DND-41 (cell line): ENCODE measurements around the gene SLC11A2.

Source experiments
- EZH2 ChIP-seq: IDR thresholded peaks from 3 replicates; pipeline ENCODE4 v1.6.1; 2012; ENCODE audit warnings: borderline replicate concordance, low read depth, mild to moderate bottlenecking, moderate library complexity, low read length, inconsistent platforms; ENCODE audit not compliant: severe bottlenecking
- TF ChIP-seq, protein P1 (sequence below): IDR thresholded peaks from 2 replicates; pipeline ENCODE4 v1.5.1; 2012; ENCODE audit warnings: borderline replicate concordance, low read length, moderate library complexity, mild to moderate bottlenecking; ENCODE audit not compliant: poor library complexity, severe bottlenecking; ENCODE audit errors: extremely low read depth

DNA sequence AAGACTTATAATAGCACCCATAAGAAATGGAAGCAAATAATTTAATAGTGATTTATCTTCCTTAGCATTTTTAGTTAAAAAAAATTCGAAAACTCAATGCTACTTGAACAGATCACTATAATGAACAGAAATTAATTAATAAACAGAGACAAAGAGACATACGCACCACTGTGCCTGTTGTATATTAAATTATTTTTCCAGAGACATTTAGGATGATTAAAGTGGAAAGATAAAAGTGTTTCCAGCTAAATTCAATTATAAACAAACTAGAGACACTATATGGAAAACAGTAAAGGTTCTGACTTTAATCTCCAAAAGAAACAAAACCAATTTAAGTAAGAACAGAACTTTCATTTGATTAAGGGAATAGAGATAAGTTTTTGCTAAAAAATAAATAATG, 70.5 kb downstream of the SLC11A2 start:
- TF ChIP-seq, protein P1, sequence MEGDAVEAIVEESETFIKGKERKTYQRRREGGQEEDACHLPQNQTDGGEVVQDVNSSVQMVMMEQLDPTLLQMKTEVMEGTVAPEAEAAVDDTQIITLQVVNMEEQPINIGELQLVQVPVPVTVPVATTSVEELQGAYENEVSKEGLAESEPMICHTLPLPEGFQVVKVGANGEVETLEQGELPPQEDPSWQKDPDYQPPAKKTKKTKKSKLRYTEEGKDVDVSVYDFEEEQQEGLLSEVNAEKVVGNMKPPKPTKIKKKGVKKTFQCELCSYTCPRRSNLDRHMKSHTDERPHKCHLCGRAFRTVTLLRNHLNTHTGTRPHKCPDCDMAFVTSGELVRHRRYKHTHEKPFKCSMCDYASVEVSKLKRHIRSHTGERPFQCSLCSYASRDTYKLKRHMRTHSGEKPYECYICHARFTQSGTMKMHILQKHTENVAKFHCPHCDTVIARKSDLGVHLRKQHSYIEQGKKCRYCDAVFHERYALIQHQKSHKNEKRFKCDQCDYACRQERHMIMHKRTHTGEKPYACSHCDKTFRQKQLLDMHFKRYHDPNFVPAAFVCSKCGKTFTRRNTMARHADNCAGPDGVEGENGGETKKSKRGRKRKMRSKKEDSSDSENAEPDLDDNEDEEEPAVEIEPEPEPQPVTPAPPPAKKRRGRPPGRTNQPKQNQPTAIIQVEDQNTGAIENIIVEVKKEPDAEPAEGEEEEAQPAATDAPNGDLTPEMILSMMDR: no peak
- no peak for TF ChIP-seq EZH2
